WTC11 (cell line): Measurements from ENCODE around the gene RPL15. TPM values are rescaled to one million over a fixed set of nuclear protein-coding genes. Genes with fewer than 3 reads are reported as not detected.
A peak's percentile ranks its signal among the peaks of the same experiment; 100 is the strongest.

Source experiments
- ATAC-seq: fragments of 200-7000 bp; cut with Tn5 transposase; 2 replicates; pipeline ENCODE4 v1.10.0; 2021; ENCODE audit warnings: mild to moderate bottlenecking, moderate library complexity
- CTCF ChIA-PET: fragments of 300-600 bp; sonication (Branson Sonifier 250); formaldehyde crosslinking; loops from one replicate; lab custom pipeline; 2021; ENCODE audit warnings: antibody characterized with exemption; lab: Charles Lee
- POLR2A ChIA-PET: fragments of 350-600 bp; sonication (Branson Sonifier 250); formaldehyde crosslinking; loops from one replicate; lab custom pipeline; 2021; ENCODE audit warnings: antibody characterized with exemption; lab: Charles Lee
- DNase-seq: peaks from one replicate; pipeline ENCODE4 v3.0.0; 2021; ENCODE audit warnings: low spot score
- H3K27ac Mint-ChIP-seq: 2 replicates; pipeline ENCODE4 v1.8.0; 2021; ENCODE audit warnings: mixed read lengths
- H3K27me3 Mint-ChIP-seq: 2 replicates; pipeline ENCODE4 v1.8.0; 2021; ENCODE audit warnings: low read depth, mild to moderate bottlenecking, moderate library complexity, mixed read lengths
- H3K36me3 Mint-ChIP-seq: 2 replicates; pipeline ENCODE4 v1.8.0; 2021; ENCODE audit warnings: mixed read lengths
- H3K4me1 Mint-ChIP-seq: 2 replicates; pipeline ENCODE4 v1.8.0; 2022; ENCODE audit warnings: mixed read lengths
- H3K4me3 Mint-ChIP-seq: 2 replicates; pipeline ENCODE4 v1.8.0; 2021; ENCODE audit warnings: mild to moderate bottlenecking, moderate library complexity, mixed read lengths
- H3K9me3 Mint-ChIP-seq: 2 replicates; pipeline ENCODE4 v1.8.0; 2021; ENCODE audit warnings: mixed read lengths
- AR ChIP-seq: fragments of 250-450 bp; sonication (Bioruptor Pico); IDR thresholded peaks from 2 replicates; pipeline ENCODE4 v1.9.0; 2021; ENCODE audit warnings: mild to moderate bottlenecking
- CTCF ChIP-seq: fragments of 200-600 bp; IDR thresholded peaks from 2 replicates; pipeline ENCODE4 v1.8.0; 2022; ENCODE audit warnings: antibody characterized with exemption
- E2F4 ChIP-seq: sonication (generic); formaldehyde crosslinking; IDR thresholded peaks from 2 replicates; pipeline ENCODE4 v1.8.1; 2022; ENCODE audit warnings: low read depth, mild to moderate bottlenecking, moderate library complexity, missing genetic modification reagents, borderline replicate concordance
- FOXP4 ChIP-seq: sonication (generic); formaldehyde crosslinking; IDR thresholded peaks from 2 replicates; pipeline ENCODE4 v1.8.0; 2022; ENCODE audit warnings: mild to moderate bottlenecking, missing genetic modification reagents
- MAX ChIP-seq: sonication (generic); formaldehyde crosslinking; IDR thresholded peaks from 2 replicates; pipeline ENCODE4 v1.8.0; 2022; ENCODE audit warnings: mild to moderate bottlenecking, missing genetic modification reagents
- MLX ChIP-seq: sonication (generic); formaldehyde crosslinking; IDR thresholded peaks from 2 replicates; pipeline ENCODE4 v1.8.1; 2023; ENCODE audit warnings: mild to moderate bottlenecking, missing genetic modification reagents, moderate library complexity
- SMAD4 ChIP-seq: sonication (generic); formaldehyde crosslinking; IDR thresholded peaks from 2 replicates; pipeline ENCODE4 v1.8.0; 2022; ENCODE audit warnings: mild to moderate bottlenecking, missing genetic modification reagents
- ZBTB21 ChIP-seq: sonication (generic); formaldehyde crosslinking; IDR thresholded peaks from 2 replicates; pipeline ENCODE4 v1.8.1; 2023; ENCODE audit warnings: mild to moderate bottlenecking, missing genetic modification reagents, borderline replicate concordance
- ZNF219 ChIP-seq: sonication (generic); formaldehyde crosslinking; IDR thresholded peaks from 2 replicates; pipeline ENCODE4 v1.8.0; 2023; ENCODE audit warnings: missing genetic modification reagents, mild to moderate bottlenecking, borderline replicate concordance
- ZNF281 ChIP-seq: sonication (generic); formaldehyde crosslinking; IDR thresholded peaks from 2 replicates; pipeline ENCODE4 v1.8.0; 2023; ENCODE audit warnings: mild to moderate bottlenecking, missing genetic modification reagents
- ZNF512 ChIP-seq: sonication (generic); formaldehyde crosslinking; IDR thresholded peaks from 2 replicates; pipeline ENCODE4 v1.8.1; 2022; ENCODE audit warnings: missing genetic modification reagents, borderline replicate concordance
- ZNF532 ChIP-seq: fragments of 250-450 bp; sonication (Bioruptor Pico); IDR thresholded peaks from 2 replicates; pipeline ENCODE4 v1.9.0; 2021; ENCODE audit warnings: mild to moderate bottlenecking, borderline replicate concordance
- total RNA-seq: library from RNA; stranded (reverse); gene quantifications from 3 replicates; pipeline ENCODE4 v1.2.3, GENCODE V29; 2021

Gene RPL15
- total RNA-seq, 1 experiment from 2014 or later = 2,428 TPM

- TF ChIP-seq AR (CRISPR knock-in tag) (no peak), ZNF532 (CRISPR knock-in tag) (no peak), ZNF219 (no peak), MAX (CRISPR knock-in tag) (no peak)
- TF ChIP-seq, all 79 proteins: peak for 0
Observed at GRCh38 chr3:23886311-23886710, 30.6 kb upstream of the RPL15 start (continued).

GRCh38 chr3:23888617-23889228 is 28.2 kb upstream of the RPL15 start:
- DNase-seq (no peak), ATAC-seq (no peak)
- H3K4me3 Mint-ChIP-seq = no peak overlapping the region
- H3K27ac Mint-ChIP-seq = no peak overlapping the region
- no peaks in the 10 kb centered on the region for H3K27me3 Mint-ChIP-seq
- ChIA-PET POLR2A (interaction anchor here (1.1 kb wide), 1 partner anchor 28 kb away, joined by 8 read pairs; the partner anchor contains the start of genes NKIRAS1 and RPL15), CTCF (interaction anchor here (0.5 to 1.4 kb wide), 30 partner anchors 9 to 909 kb away, joined by 3 to 15 read pairs (median 4); partner anchors contain the start of genes NKIRAS1 and RPL15)
- H3K4me1 Mint-ChIP-seq = peaks cover 22% of the 10 kb centered on the region
- TF ChIP-seq CTCF = 0 out of 2 replicates have a peak, but pooled peaks have one; percentile 42
- no peak for TF ChIP-seq ZNF512 (CRISPR knock-in tag)
- H3K36me3 Mint-ChIP-seq = peaks cover 10% of the 10 kb centered on the region; the same call in 1 of the 2 replicates
- H3K9me3 Mint-ChIP-seq = no peaks in the 10 kb centered on the region

- DNase-seq (no peak), ATAC-seq (no peak)
- ChIA-PET CTCF (interaction anchor here (1.0 to 1.2 kb wide), 4 partner anchors 53 to 241 kb away, joined by 3 to 6 read pairs (median 4); no protein-coding TSS in a partner anchor), POLR2A (interaction anchor here (0.6 kb wide), 1 partner anchor 79 kb away, joined by 4 read pairs; no protein-coding TSS in a partner anchor)
- Mint-ChIP-seq H3K9me3 (no peaks in the 10 kb centered on the region), H3K27ac (peak overlapping the region; percentile 24; the same call in 1 of the 2 replicates), H3K4me1 (peaks cover 25% of the 10 kb centered on the region), H3K4me3 (no peak overlapping the region), H3K27me3 (no peaks in the 10 kb centered on the region), H3K36me3 (peaks cover 13% of the 10 kb centered on the region; the same call in 1 of the 2 replicates)
- TF ChIP-seq ZNF281 (CRISPR knock-in tag) (no peak), MLX (no peak), FOXP4 (no peak), E2F4 (no peak), ZBTB21 (CRISPR knock-in tag) (no peak), SMAD4 (CRISPR knock-in tag) (no peak)
Observed at GRCh38 chr3:23889386-23889785, 27.5 kb upstream of the RPL15 start.
